ENCODE measurements around the gene PGM3.

Gene PGM3

GRCh38 chr6:83218646-83219045 lies 25.6 kb upstream of the PGM3 start:
- no peak for ATAC-seq
- no peak for TF ChIP-seq TSHZ2 (CRISPR knock-in tag; IDR thresholded peaks at IDR 0.05)

GRCh38 chr6:83216806-83217205 lies 23.7 kb upstream of the PGM3 start:
- TF ChIP-seq CSRNP3 (CRISPR knock-in tag; IDR thresholded peaks at IDR 0.05) (no peak), BACH2 (CRISPR knock-in tag; IDR thresholded peaks at IDR 0.05; ENCODE audit: borderline replicate concordance) (no peak), ZNF565 (CRISPR knock-in tag; conservative IDR thresholded peaks at IDR 0.05; ENCODE audit: low read depth) (no peak), CREB5 (CRISPR knock-in tag; IDR thresholded peaks at IDR 0.05; ENCODE audit: low read depth) (no peak), TOX (CRISPR knock-in tag; IDR thresholded peaks at IDR 0.05; ENCODE audit: borderline replicate concordance) (no peak), CSDC2 (CRISPR knock-in tag; IDR thresholded peaks at IDR 0.05) (no peak), TCF4 (CRISPR knock-in tag; IDR thresholded peaks at IDR 0.05; ENCODE audit: borderline replicate concordance) (no peak), SNAI2 (CRISPR knock-in tag; IDR thresholded peaks at IDR 0.05) (no peak), PATZ1 (CRISPR knock-in tag; IDR thresholded peaks at IDR 0.05; ENCODE audit: borderline replicate concordance) (no peak)
- ATAC-seq, result 0 out of 3 replicates have a peak, but pooled peaks have one; percentile 21

- TF ChIP-seq PATZ1 (CRISPR knock-in tag; IDR thresholded peaks at IDR 0.05; ENCODE audit: borderline replicate concordance), result no peak
- TF ChIP-seq BACH2 (CRISPR knock-in tag; IDR thresholded peaks at IDR 0.05; ENCODE audit: borderline replicate concordance), result no peak
- TF ChIP-seq GLIS3 (CRISPR knock-in tag; IDR thresholded peaks at IDR 0.05), result no peak
- no peak for TF ChIP-seq SNAI2 (CRISPR knock-in tag; IDR thresholded peaks at IDR 0.05)
- no peak for TF ChIP-seq TCF4 (CRISPR knock-in tag; IDR thresholded peaks at IDR 0.05; ENCODE audit: borderline replicate concordance)
- no peak for TF ChIP-seq PPARA (CRISPR knock-in tag; IDR thresholded peaks at IDR 0.05; ENCODE audit: borderline replicate concordance)
- no peak for TF ChIP-seq ZNF70 (CRISPR knock-in tag; IDR thresholded peaks at IDR 0.05)
- TF ChIP-seq ZFP3 (CRISPR knock-in tag; IDR thresholded peaks at IDR 0.05), result 0 out of 2 replicates have a peak, but pooled peaks have one; percentile 18
- no peak for TF ChIP-seq OSR1 (CRISPR knock-in tag; IDR thresholded peaks at IDR 0.05)
- TF ChIP-seq RARB (CRISPR knock-in tag; IDR thresholded peaks at IDR 0.05), result no peak
- no peak for TF ChIP-seq TSHZ2 (CRISPR knock-in tag; IDR thresholded peaks at IDR 0.05)
- peak; percentile 65 for TF ChIP-seq ISL1 (CRISPR knock-in tag; IDR thresholded peaks at IDR 0.05)
- TF ChIP-seq ZFP30 (CRISPR knock-in tag; IDR thresholded peaks at IDR 0.05), result no peak
- no peak for TF ChIP-seq TOX (CRISPR knock-in tag; IDR thresholded peaks at IDR 0.05; ENCODE audit: borderline replicate concordance)
- peak; percentile 99 for ATAC-seq
These were observed 22.3 kb upstream of the PGM3 start for GRCh38 chr6:83215131-83216047.
